Loucy (cell line): Measurements from ENCODE around the gene NHSL1.

Experiments used
- EZH2phosphoT487 ChIP-seq: fragments of 200-600 bp; IDR thresholded peaks from 2 replicates; pipeline ENCODE4 v1.6.1; 2018; ENCODE audit warnings: antibody characterized with exemption, mild to moderate bottlenecking, moderate library complexity, borderline replicate concordance
- TF ChIP-seq, protein P1 (sequence below): fragments of 200-600 bp; sonication (generic); conservative IDR thresholded peaks from 2 replicates; pipeline ENCODE4 v1.5.1; 2014; ENCODE audit warnings: mild to moderate bottlenecking, antibody characterized with exemption, low read length

- TF ChIP-seq, protein P1, sequence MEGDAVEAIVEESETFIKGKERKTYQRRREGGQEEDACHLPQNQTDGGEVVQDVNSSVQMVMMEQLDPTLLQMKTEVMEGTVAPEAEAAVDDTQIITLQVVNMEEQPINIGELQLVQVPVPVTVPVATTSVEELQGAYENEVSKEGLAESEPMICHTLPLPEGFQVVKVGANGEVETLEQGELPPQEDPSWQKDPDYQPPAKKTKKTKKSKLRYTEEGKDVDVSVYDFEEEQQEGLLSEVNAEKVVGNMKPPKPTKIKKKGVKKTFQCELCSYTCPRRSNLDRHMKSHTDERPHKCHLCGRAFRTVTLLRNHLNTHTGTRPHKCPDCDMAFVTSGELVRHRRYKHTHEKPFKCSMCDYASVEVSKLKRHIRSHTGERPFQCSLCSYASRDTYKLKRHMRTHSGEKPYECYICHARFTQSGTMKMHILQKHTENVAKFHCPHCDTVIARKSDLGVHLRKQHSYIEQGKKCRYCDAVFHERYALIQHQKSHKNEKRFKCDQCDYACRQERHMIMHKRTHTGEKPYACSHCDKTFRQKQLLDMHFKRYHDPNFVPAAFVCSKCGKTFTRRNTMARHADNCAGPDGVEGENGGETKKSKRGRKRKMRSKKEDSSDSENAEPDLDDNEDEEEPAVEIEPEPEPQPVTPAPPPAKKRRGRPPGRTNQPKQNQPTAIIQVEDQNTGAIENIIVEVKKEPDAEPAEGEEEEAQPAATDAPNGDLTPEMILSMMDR: no peak
- no peak for TF ChIP-seq EZH2phosphoT487
Observed at GRCh38 chr6:138383776-138384175, 115.5 kb downstream of the NHSL1 start.
